Activated naive CD8-positive, alpha-beta T cell treated with anti-CD3 and anti-CD28 coated beads, Interleukin-2, amount 50 U/mL, for 24 hours (primary cell): Measurements from ENCODE around the gene ANGPTL8.

Source experiments
- ATAC-seq: fragments of 150-1000 bp; cut with Tn5 transposase; one replicate; pipeline ENCODE4 v1.10.0; 2021
- DNase-seq: peaks from one replicate; pipeline ENCODE4 v3.0.0; 2021
- H3K27ac Mint-ChIP-seq: one replicate; pipeline ENCODE4 v1.8.0; 2021; ENCODE audit warnings: mild to moderate bottlenecking, mixed read lengths
- H3K27me3 Mint-ChIP-seq: one replicate; pipeline ENCODE4 v1.8.0; 2021; ENCODE audit warnings: mixed read lengths
- H3K36me3 Mint-ChIP-seq: one replicate; pipeline ENCODE4 v1.8.0; 2021; ENCODE audit warnings: low read depth, mixed read lengths
- H3K4me1 Mint-ChIP-seq: one replicate; pipeline ENCODE4 v1.8.0; 2021; ENCODE audit warnings: mixed read lengths
- H3K4me3 Mint-ChIP-seq: one replicate; pipeline ENCODE4 v1.8.0; 2021; ENCODE audit warnings: mild to moderate bottlenecking, moderate library complexity, mixed read lengths
- H3K9me3 Mint-ChIP-seq: one replicate; pipeline ENCODE4 v1.8.0; 2021; ENCODE audit warnings: mixed read lengths

Gene ANGPTL8

DNA sequence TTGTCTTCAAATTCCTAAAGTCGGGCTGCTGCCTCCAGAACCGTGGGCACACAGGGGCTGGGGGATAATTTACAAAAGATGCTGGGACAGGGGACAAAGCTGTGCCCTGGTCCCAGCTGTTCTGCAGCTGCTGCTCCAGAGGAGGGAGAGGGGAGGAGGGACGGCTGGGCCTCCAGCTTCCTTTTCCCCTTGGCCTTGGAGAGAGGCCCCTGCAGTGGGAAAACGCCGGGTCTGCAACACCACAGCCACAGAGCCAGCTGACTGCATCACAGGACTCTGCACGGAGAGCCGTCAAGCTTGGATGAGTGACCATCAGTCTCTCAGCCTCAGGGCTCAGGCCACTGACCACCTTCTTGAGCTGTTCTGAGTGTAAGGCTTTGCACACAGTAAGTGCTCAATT is 16.8 kb downstream of the ANGPTL8 start:
- DNase-seq = no peak
- H3K27me3 Mint-ChIP-seq = peaks cover 9% of the 10 kb centered on the region
- no peaks in the 10 kb centered on the region for H3K4me1 Mint-ChIP-seq
- no peak overlapping the region for H3K27ac Mint-ChIP-seq
- ATAC-seq = no peak
- H3K36me3 Mint-ChIP-seq = no peaks in the 10 kb centered on the region
- H3K9me3 Mint-ChIP-seq = no peaks in the 10 kb centered on the region
- no peak overlapping the region for H3K4me3 Mint-ChIP-seq

DNA sequence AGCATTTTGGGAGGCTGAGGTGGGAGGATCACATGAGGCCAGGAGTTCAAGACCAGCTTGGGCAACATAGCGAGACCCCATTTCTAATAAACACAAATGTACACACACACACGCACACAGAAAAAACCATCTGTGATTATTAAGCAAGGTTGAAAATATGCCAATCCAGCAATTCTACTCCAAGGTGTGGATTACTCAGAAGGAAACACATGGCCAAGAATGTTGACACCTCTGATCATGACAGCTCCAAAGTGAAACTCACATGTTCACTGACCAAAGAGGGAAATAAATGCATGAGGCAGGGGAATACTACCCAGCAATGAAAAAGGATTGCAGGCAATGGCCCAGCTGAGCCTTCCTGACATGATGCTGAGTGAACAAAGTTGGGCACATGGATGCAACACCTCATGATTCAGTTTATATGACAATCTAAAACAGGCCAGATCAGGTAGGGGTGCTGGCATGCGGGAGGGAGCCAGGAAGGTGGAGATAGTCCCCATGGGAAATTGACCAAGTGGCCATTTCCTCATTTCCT is 18.5 kb downstream of the ANGPTL8 start:
- Mint-ChIP-seq H3K4me3 (no peak overlapping the region), H3K36me3 (no peaks in the 10 kb centered on the region)

DNA sequence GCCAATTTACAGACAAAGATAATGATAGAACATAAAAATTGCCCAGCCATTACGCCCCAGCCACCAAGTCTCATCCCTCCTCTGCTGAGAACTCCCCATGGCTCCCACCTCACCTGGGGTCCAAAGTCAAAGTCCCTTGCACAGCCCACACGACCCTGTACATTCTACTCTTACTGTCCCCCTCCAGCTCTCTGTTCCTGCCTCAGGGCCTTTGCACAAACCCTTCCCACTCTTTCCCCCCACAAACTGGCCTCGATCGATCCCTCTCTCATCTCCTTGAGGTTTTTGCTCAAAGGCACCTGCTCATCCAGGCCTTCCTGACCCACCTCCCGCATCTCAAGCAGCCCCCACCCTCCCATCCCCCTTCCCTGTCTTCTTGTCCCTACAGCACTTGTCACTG is 21.6 kb downstream of the ANGPTL8 start:
- H3K9me3 Mint-ChIP-seq = no peaks in the 10 kb centered on the region
- H3K36me3 Mint-ChIP-seq = no peaks in the 10 kb centered on the region
- H3K27me3 Mint-ChIP-seq = peaks cover 40% of the 10 kb centered on the region
- no peak for DNase-seq
- H3K4me3 Mint-ChIP-seq = peak overlapping the region; percentile 43
- no peak overlapping the region for H3K27ac Mint-ChIP-seq
- no peak for ATAC-seq
- H3K4me1 Mint-ChIP-seq = no peaks in the 10 kb centered on the region

More for the DNA sequence above, 18.5 kb downstream of the ANGPTL8 start:
- peaks cover 16% of the 10 kb centered on the region for H3K27me3 Mint-ChIP-seq
- no peak for ATAC-seq
- H3K9me3 Mint-ChIP-seq = no peaks in the 10 kb centered on the region
- H3K27ac Mint-ChIP-seq = no peak overlapping the region
- H3K4me1 Mint-ChIP-seq = no peaks in the 10 kb centered on the region
- DNase-seq = no peak

DNA sequence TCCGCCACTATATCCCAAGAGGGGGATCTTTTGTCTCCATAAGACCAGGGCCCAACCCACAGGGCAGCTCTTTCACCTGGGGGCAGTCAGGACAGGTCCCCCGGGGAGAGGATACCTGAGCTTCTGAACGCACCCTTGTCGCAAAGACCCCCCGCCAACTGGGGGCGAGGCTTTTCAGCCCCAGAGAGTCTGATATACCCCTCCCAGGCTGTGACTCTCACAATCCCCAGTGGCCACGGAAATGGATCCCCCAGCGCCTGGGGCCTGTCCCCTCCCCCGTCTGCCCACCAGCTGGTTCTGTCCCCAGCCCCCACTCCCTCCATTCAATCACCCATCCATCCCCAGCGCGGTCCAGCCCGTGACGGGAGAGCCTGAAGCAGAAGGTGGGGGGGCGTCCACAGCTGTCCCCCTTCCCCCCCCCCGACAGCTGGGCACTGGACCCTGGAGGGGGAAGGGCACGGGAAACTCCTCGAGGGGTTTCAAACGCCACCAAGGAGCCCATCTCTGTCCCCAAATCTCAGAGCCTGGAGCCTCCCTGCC is 22.1 kb downstream of the ANGPTL8 start:
- Mint-ChIP-seq H3K27me3 (peaks cover 45% of the 10 kb centered on the region), H3K4me1 (no peaks in the 10 kb centered on the region), H3K36me3 (no peaks in the 10 kb centered on the region), H3K9me3 (no peaks in the 10 kb centered on the region), H3K4me3 (peak overlapping the region; percentile 50), H3K27ac (no peak overlapping the region)
- DNase-seq (no peak), ATAC-seq (no peak)

DNA sequence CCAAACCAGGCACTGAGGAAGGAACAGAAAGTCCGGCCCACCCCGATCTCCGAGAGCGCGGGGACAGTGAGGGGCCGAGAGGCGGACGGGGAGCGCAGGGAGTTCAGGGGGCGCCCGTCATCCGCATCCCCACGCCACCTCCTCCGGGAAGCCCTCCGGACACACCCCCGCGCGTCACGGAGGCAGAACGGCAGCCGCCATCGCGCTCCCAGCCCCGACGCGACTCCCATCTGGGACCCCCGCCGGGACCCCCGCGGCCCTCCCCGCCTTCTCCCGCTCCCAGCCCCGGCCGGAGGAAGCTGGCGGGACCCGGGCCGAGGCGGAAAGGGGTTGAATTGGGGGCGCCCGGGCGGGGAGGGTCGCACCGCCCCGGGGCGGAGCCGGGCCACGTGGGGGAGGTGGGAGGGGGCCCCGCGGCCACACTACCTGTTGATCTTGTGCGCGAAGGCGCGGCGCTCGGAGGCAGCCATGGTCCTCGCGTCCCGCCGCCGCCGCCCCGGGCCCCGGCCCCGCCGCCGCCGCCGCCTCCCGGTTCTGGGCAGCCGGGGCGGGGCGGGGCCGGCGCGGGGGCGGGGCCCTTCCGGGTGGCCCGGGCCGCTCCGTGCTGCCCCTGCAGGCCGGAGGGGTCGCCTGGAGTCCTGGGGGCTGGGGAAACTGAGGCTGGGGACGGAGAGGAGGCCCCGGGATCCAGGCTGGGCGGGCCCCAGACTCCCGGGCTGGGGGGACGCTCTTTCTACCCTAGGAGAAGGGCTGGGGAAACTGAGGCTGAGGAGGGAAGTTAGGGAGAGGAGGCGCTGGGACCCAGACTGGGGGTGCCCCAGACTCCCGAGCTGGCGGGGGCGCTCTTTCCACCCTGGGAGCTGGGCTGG is 22.8 kb downstream of the ANGPTL8 start, which contains the start of gene DOCK6:
TSS of gene DOCK6 (minus strand) at position 554 of the 869 bp plus-strand sequence. CDS start at position 470, 84 bp downstream.
- ATAC-seq = peak; percentile 40
- Mint-ChIP-seq H3K36me3 (no peaks in the 10 kb centered on the region), H3K9me3 (no peaks in the 10 kb centered on the region), H3K27ac (no peak within 1 kb of the TSS), H3K27me3 (peaks cover 50% of the 10 kb centered on the region), H3K4me3 (peak within 1 kb of the TSS; percentile 64), H3K4me1 (no peaks in the 10 kb centered on the region)
- peak; percentile 48 for DNase-seq

DNA sequence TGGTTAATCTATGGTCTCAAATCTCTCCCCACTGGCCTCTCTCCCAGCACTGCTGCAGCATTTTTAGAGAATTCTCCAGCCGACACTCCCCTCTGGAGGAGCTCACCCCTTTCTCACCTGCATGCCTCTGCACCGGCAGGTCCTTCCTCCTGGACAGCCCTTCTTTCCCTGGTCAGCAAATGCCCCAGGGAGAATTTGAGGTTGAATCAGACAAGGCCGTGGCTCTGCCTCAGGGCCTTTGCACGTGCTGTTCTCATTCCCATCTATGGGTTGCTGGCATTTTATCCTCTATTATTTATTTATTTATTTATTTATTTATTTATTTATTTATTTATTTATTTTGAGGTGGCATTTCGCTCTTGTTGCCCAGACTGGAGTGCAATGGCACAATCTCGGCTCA is 24.3 kb downstream of the ANGPTL8 start:
- H3K4me3 Mint-ChIP-seq = peak overlapping the region; percentile 37

DNA sequence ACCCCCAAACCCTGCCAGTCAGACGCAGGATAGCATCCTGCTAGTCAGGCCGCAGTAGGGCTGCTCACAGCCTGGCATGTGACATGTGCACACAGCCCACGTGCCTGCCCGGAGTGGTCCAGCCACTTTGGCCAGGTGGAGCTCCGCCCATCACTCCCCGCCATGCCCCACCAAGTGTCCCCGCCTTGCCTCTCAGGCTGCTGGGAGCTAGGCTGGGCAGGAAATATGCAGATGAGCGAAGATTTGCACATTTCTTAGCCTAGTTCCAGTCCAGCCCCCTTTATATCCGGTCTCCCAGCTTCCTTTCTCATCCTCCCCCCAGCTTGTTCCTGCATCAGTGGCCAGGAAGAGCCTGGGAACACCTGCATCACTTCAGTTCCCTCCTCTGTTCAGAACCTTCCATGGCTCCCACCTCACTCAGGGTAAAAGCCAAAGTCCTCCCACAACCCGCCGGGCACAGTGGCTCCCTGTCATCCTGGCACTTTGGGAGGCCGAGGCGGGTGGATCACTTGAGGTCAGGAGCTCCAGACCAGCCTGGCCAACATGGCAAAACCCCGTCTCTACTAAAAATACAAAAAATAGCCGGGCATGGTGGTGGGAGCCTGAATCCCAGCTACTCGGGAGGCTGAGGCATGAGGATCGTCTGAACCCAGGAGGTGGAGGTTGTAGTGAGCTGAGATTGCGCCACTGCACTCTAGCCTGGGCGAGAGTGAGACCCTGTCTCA is 25.2 kb downstream of the ANGPTL8 start:
- no peaks in the 10 kb centered on the region for H3K9me3 Mint-ChIP-seq

More for the DNA sequence above, 24.3 kb downstream of the ANGPTL8 start:
- H3K27me3 Mint-ChIP-seq = peaks cover 63% of the 10 kb centered on the region
- no peaks in the 10 kb centered on the region for H3K36me3 Mint-ChIP-seq
- DNase-seq (no peak), ATAC-seq (no peak)
- no peaks in the 10 kb centered on the region for H3K4me1 Mint-ChIP-seq
- no peaks in the 10 kb centered on the region for H3K9me3 Mint-ChIP-seq
- H3K27ac Mint-ChIP-seq = no peak overlapping the region

DNA sequence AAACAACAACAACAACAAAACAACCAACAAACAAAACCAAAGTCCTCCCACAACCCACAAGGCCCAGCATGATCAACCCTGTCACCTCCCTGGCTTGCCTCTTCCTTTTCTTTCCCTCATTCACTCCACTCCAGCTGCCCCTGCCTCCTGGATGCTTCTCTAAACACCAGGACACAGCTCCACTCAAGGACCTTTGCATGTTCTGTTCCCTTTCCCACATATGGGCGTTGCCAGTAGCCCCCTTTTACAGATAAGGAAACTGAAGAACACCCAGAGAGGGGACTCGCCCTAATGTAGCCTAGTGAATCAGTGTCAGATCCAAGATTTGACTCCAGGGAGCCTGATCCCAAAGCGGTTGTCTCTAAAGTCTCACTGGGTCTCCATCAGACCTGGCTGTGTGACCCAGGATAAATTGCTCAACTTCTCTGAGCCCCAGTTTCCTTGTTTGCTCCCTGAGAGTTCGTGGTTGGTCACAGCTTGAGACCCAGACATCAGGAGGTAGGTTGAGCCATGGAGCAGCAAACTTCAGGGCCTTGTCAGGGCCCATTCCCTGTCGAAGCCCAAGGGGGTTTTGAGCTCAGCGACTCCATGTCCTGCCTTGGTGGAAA is 25.9 kb downstream of the ANGPTL8 start:
- ATAC-seq (no peak), DNase-seq (no peak)
- H3K9me3 Mint-ChIP-seq = no peaks in the 10 kb centered on the region
- H3K27ac Mint-ChIP-seq = no peak overlapping the region
- no peaks in the 10 kb centered on the region for H3K36me3 Mint-ChIP-seq
- H3K4me3 Mint-ChIP-seq = no peak overlapping the region
- peaks cover 68% of the 10 kb centered on the region for H3K27me3 Mint-ChIP-seq
- no peaks in the 10 kb centered on the region for H3K4me1 Mint-ChIP-seq

More for the DNA sequence above, 25.2 kb downstream of the ANGPTL8 start:
- Mint-ChIP-seq H3K4me3 (no peak overlapping the region), H3K27me3 (peaks cover 70% of the 10 kb centered on the region), H3K27ac (no peak overlapping the region), H3K36me3 (no peaks in the 10 kb centered on the region), H3K4me1 (no peaks in the 10 kb centered on the region)
- no peak for DNase-seq
- no peak for ATAC-seq

DNA sequence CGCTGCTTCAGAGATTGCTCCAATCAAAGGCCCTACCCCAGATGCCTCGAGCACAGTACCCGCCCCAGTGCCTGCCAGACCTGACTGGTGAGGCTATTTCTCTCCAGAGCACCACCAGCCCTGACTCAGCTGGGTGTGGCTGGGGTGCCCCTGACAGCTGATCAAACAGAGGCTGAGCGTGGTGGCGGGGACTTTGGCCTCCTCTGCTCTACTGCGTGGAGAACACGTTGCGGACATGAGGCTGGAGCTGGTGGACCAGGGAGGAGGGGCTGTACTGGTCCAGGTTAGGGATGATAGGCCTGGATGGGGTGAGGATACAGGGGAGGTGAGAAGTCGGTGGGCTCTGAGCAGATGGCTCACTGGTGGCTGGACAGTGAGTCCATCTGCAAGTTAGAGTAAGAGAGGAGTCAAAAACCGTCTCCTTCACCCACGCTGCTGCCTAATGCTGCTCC is 26.4 kb downstream of the ANGPTL8 start:
- DNase-seq (no peak), ATAC-seq (no peak)
- Mint-ChIP-seq H3K9me3 (no peaks in the 10 kb centered on the region), H3K36me3 (no peaks in the 10 kb centered on the region), H3K27ac (no peak overlapping the region), H3K4me3 (no peak overlapping the region), H3K27me3 (peaks cover 67% of the 10 kb centered on the region), H3K4me1 (no peaks in the 10 kb centered on the region)

DNA sequence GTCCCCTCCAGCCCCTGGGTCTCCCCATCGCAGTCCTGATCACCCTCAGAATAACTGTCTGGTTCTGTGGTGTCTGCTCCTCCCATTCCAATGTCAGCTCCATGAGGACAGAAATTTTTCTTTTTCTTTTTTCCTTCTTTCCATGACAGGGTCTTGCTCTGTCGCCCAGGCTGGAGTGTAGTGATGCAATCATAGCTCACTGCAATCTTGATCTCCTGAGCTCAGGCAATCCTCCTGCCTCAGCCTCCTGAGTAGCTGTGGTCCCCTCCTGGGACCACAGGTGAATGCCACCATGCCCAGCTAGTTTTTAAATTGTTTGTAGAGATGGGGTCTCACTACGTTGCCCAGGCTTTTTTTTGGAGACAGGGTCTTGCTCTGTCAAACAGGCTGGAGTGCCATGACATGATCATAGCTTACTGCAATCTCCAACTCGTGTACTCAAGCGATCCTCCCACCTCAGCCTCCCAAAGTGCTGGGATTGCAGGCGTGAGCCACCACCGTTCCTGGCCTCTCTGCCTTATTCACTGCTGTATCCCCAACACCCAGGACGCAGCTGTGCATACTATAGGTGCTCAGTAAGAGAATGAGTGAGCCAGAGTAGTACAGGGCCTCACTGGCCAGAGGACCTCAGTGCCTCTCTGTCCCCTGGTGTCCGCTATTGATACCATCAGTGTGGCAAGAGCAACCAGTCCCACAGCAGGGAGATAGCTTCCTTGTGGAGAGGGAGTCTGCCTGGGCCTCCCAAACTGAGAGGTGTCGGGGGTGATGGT is 28.1 kb downstream of the ANGPTL8 start:
- no peaks in the 10 kb centered on the region for H3K4me1 Mint-ChIP-seq
- no peak overlapping the region for H3K4me3 Mint-ChIP-seq
- H3K27me3 Mint-ChIP-seq = peaks cover 63% of the 10 kb centered on the region
- ATAC-seq (no peak), DNase-seq (no peak)
- no peaks in the 10 kb centered on the region for H3K36me3 Mint-ChIP-seq
- H3K9me3 Mint-ChIP-seq = no peaks in the 10 kb centered on the region
- H3K27ac Mint-ChIP-seq = no peak overlapping the region

DNA sequence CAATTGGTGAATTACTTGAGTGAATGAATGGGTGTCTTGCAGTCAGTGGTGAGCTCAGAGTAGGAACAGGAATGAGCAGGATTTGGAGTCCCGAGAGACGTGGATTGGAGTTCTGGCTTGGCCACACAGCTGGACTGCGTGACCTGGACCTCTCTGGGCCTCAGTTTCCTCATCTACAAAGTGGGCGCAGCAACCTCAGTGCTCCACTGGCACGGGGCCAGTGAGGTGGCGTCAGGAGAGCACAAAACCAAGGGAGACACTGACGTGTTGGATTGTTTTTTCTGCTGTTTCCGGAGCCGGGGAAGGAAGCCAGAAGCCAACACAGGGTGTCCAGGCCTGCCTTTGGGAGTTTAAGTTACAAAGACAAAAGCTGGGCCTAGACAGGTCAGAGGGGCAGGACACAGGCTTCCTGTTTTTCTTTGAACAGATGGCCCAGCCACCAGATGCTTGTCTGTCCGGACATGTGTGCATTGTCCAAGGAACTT is 29.4 kb downstream of the ANGPTL8 start:
- H3K4me3 Mint-ChIP-seq = no peak overlapping the region
- ATAC-seq (no peak), DNase-seq (no peak)
- H3K36me3 Mint-ChIP-seq = no peaks in the 10 kb centered on the region
- H3K27me3 Mint-ChIP-seq = peaks cover 64% of the 10 kb centered on the region
- no peak overlapping the region for H3K27ac Mint-ChIP-seq
- no peaks in the 10 kb centered on the region for H3K9me3 Mint-ChIP-seq
- H3K4me1 Mint-ChIP-seq = no peaks in the 10 kb centered on the region

DNA sequence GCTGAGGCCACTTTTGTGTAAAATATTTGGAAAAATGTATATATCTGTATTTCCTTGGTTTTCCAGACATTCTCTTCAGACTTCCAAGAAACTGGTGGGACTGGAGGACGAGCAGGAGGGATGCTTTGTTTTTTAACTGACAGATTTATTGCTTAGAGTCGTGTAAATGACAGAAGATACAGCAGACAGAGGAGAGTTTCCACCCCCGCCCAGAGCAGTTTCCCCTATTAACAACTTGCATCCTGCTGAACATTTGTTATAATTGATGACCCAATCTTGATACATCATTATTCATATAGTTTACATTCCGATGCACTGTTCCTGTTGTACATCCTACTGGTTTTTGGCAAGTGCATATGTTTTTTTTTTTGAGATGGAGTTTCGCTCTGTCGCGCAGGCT is 30.0 kb downstream of the ANGPTL8 start:
- H3K4me1 Mint-ChIP-seq = no peaks in the 10 kb centered on the region
- no peaks in the 10 kb centered on the region for H3K9me3 Mint-ChIP-seq
- no peaks in the 10 kb centered on the region for H3K36me3 Mint-ChIP-seq
- DNase-seq (no peak), ATAC-seq (no peak)
- H3K27ac Mint-ChIP-seq = no peak overlapping the region
- no peak overlapping the region for H3K4me3 Mint-ChIP-seq
- peaks cover 66% of the 10 kb centered on the region for H3K27me3 Mint-ChIP-seq

DNA sequence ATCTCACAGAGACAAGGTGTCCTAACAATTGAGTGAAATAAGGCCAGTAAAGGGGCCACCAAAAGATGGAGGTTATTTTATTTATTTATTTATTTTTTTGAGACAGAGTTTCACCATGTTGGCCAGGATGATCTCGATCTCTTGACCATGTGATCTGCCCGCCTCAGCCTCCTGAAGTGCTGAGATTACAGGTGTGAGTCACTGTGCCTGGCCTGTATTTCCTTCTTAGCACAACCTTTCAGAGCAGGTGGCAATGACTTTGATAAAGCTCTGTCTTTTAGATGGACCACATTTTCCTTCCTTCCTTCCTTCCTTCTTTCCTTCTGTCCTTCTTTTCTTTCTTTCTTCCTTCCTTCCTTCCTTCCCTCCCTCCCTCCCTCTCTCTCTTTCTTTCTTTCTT is 33.9 kb downstream of the ANGPTL8 start:
- no peaks in the 10 kb centered on the region for H3K9me3 Mint-ChIP-seq
- H3K36me3 Mint-ChIP-seq = peaks cover 2% of the 10 kb centered on the region
- no peak overlapping the region for H3K27ac Mint-ChIP-seq
- no peak overlapping the region for H3K4me3 Mint-ChIP-seq
- no peaks in the 10 kb centered on the region for H3K4me1 Mint-ChIP-seq
- H3K27me3 Mint-ChIP-seq = peaks cover 58% of the 10 kb centered on the region
- DNase-seq = no peak
- no peak for ATAC-seq
